T1000 (cell line): ENCODE measurements around the gene CFAP210.
"Not testable (repeated sequence)": the region's sequence is repeated elsewhere in the genome, so short reads cannot be mapped to it uniquely, and the experiment has no call there.

ENCODE experiments used
- DNase-seq: peaks from one replicate; lab custom pipeline; 2025; ENCODE audit warnings: mixed read lengths; lab: John Stamatoyannopoulos, UW

The CFAP210 gene

DNA sequence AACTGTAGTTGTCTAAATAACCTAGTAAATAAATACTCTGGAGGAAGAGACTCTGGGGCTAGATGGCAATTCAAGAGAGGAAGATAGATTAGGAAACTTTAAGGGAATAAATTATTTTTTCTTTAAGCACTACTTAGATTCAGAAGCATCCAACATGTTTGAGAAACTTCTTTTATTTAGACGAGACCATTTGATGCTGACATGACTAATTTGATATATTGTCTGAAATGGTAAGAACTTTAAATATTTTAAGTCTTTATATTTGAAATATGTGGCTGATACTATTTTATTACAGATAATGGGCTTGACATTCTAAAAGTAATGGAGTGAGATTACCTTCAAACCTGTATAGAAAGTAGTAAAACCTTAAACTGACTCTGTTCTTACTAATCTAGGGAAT is 73.7 kb downstream of the CFAP210 start:
- no peak for DNase-seq

DNA sequence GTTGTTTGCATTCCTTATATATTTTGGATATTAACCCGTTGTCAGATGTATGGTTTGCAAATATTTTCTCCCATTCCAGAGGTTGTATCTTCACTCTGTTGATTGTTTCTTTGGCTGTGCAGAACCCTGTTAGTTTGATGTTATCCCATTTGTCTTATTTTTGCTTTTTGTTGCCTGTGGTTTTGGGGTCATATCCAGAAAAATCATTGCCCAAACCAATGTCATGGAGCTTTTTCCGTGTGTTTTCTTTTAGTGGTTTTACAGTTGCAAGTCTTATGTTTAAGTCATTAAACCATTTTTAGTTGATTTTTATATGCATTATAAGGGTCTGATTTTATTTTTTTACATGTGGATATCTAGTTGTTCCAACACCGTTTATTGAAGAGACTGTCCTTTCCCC is 74.3 kb downstream of the CFAP210 start:
- DNase-seq = no peak

DNA sequence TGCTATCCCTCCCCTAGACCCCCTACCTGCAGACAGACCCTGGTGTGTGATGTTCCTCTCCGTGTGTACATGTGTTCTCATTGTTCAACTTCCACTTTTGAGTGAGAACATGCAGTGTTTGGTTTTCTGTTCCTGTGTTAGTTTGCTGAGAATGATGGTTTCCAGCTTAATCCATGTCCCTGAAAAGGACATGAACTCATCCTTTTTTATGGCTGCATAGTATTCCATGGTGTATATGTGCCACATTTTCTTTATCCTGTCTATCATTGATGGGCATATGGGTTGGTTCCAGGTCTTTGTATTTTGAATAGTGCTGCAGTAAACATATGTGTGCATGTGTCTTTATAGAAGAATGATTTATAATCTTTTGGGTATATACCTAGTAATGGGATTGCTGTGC is 78.2 kb downstream of the CFAP210 start:
- DNase-seq = not testable (repeated sequence)

- no peak for DNase-seq
Measured at GRCh38 chr2:169613876-169614275, 80.3 kb downstream of the CFAP210 start.

GRCh38 chr2:169609264-169609663 is 84.9 kb downstream of the CFAP210 start:
- DNase-seq = no peak

DNA sequence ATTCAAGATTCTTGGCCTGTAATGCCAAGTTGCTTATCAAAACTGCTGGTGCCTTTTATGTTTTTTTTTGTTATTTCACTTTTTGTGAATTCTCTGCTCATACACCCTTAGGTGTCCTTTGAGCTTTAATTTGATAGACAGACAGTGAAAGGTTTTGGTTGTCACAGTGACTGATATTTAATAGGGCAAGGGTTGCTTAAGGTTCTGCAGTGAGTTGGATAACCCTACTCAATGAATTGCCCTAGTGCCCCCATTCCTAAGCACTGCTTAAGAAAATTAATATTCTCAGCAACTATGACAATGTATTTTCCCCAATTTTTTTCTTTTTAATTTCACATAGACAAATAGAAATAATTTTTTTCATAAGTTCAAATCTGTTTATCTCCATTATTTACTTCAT is 94.6 kb downstream of the CFAP210 start:
- DNase-seq = no peak

DNA sequence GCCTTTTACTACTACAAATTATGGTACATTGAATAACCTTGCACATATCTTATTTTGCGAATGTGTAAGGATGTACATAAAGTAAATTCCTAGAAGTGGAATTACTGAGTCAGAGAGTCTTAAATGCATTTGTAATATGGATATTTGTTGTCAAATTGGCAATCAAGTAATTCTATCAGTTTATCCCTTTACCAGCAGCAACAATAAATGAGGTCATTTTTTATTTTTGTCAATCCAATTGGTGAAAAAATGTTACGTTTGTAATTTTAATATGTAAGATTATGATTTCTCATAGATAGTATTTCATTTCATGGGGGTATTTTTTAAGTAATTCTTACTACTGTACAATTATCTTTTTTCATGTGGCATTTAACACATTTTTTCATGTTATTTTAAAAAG is 95.2 kb downstream of the CFAP210 start:
- DNase-seq = no peak

DNA sequence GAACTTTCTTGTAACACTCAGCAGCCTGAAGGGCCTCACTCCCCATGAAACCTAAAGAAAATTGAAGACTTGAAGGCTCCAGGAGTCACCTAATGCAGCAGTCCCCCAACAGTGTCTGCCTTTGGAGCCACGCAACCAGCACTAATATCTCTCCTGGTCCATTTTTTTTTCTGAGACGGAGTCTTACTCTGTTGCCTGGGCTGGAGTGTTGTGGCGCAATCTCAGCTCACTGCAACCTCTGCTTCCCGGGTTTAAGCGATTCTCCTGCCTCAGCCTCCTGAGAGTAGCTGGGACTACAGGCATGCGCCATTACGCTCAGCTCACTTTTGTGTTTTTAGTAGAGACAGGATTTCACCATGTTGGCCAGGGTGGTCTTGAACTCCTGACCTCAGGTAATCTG is 97.7 kb downstream of the CFAP210 start:
- DNase-seq = not testable (repeated sequence)
